Adipocyte (in vitro differentiated cells): Measurements from ENCODE around the gene TMEM229B.
A peak's percentile ranks its signal among the peaks of the same experiment; 100 is the strongest.

ENCODE experiments used
- DNase-seq: peaks from one replicate; pipeline ENCODE4 v3.0.0-alpha.2; 2015; ENCODE audit warnings: low read depth
- H3K27me3 ChIP-seq: replicated peaks from 2 replicates; pipeline ENCODE4 v1.7.0; 2013; ENCODE audit warnings: mild to moderate bottlenecking, low read length, moderate library complexity; ENCODE audit not compliant: control insufficient read depth, insufficient read depth
- H3K36me3 ChIP-seq: 2 replicates; pipeline ENCODE4 v1.7.0; 2013; ENCODE audit warnings: low read length, mild to moderate bottlenecking, moderate library complexity; ENCODE audit not compliant: control insufficient read depth, insufficient read depth, severe bottlenecking
- H3K4me1 ChIP-seq: 2 replicates; pipeline ENCODE4 v1.7.0; 2013; ENCODE audit warnings: mild to moderate bottlenecking, low read length, moderate library complexity; ENCODE audit not compliant: control insufficient read depth, insufficient read depth
- H3K4me3 ChIP-seq: 2 replicates; pipeline ENCODE4 v1.7.0; 2013; ENCODE audit warnings: mild to moderate bottlenecking, low read length, moderate library complexity
- H3K9ac ChIP-seq: 2 replicates; pipeline ENCODE4 v1.7.0; 2013; ENCODE audit warnings: mild to moderate bottlenecking, low read length, moderate library complexity
- H3K9me3 ChIP-seq: 2 replicates; pipeline ENCODE4 v1.7.0; 2013; ENCODE audit warnings: mild to moderate bottlenecking, low read length, moderate library complexity; ENCODE audit not compliant: control insufficient read depth

Gene TMEM229B

GRCh38 chr14:67526181-67526580, 37.7 kb upstream of the TMEM229B start:
- Histone ChIP-seq H3K27me3 (peaks cover 50% of the 10 kb centered on the region), H3K36me3 (no peaks in the 10 kb centered on the region), H3K9me3 (no peaks in the 10 kb centered on the region), H3K4me1 (peaks cover 8% of the 10 kb centered on the region), H3K9ac (no peak overlapping the region), H3K4me3 (no peak overlapping the region)
- DNase-seq, result no peak

- Histone ChIP-seq H3K36me3 (no peaks in the 10 kb centered on the region), H3K4me3 (no peak overlapping the region), H3K4me1 (peaks cover 13% of the 10 kb centered on the region), H3K9ac (no peak overlapping the region), H3K9me3 (no peaks in the 10 kb centered on the region), H3K27me3 (peaks cover 47% of the 10 kb centered on the region)
- no peak for DNase-seq
Measured at GRCh38 chr14:67525389-67525788, 36.9 kb upstream of the TMEM229B start.

DNA sequence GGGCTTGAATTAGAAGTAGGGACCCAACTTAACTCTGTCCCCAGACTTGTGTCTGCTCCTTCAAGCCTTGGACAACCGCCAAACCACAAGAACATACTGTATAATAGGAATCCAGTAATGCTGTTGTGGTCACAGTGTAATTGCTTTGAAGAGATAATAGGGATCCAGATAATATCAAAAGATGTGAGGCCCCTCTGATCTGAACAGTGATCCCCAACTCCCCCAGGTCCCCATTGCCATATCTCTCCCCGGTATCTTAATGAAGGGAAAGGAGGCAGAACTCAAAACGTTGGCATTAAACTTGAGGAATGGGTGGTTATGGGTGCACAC, 36.1 kb upstream of the TMEM229B start:
- Histone ChIP-seq H3K9ac (no peak overlapping the region), H3K4me1 (peaks cover 14% of the 10 kb centered on the region), H3K9me3 (no peaks in the 10 kb centered on the region), H3K4me3 (no peak overlapping the region), H3K27me3 (peaks cover 46% of the 10 kb centered on the region), H3K36me3 (no peaks in the 10 kb centered on the region)
- no peak for DNase-seq

DNA sequence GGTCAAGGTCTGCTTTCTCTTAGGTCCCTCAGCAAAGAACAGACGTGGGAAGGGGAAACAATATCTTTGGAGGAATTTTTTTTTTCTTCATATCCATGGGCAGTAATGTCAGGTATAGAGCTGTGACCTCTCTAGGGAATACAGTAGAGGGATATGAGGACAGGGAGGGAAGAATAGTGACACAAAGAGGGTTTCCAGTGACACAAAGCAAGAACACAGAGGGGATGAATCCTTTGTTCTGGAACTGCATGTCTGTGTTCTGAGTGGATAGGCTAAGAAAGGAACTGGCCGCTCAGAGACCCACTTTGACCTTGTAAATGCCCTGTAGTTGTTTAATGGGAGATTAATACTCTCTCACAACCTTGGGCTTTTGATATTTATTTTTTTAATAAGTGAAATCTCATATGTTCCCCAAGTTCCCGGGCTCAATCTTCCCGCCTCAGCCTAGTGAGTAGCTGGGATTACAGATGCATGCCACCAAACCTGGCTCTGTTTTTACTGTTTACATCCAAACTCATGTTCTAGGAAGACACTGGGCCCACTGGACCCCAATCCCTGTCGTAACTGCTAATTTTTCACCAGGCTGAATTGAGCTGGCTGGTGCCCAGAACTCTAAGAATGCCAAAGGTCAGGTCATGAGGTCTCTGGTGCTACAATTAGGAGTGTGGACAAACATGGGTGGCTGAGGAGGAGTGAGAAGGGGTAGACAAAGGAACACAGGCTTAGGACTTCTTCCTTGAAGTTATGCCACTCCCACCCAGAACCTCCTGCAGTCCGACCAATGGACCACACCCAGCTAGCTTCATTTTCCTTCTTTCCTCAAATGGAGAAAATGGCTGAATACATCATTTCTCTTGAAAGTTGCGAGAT, 35.5 kb upstream of the TMEM229B start:
- Histone ChIP-seq H3K4me1 (peaks cover 14% of the 10 kb centered on the region), H3K9ac (no peak overlapping the region), H3K27me3 (peaks cover 46% of the 10 kb centered on the region), H3K9me3 (no peaks in the 10 kb centered on the region), H3K36me3 (no peaks in the 10 kb centered on the region), H3K4me3 (no peak overlapping the region)
- DNase-seq, result no peak

DNA sequence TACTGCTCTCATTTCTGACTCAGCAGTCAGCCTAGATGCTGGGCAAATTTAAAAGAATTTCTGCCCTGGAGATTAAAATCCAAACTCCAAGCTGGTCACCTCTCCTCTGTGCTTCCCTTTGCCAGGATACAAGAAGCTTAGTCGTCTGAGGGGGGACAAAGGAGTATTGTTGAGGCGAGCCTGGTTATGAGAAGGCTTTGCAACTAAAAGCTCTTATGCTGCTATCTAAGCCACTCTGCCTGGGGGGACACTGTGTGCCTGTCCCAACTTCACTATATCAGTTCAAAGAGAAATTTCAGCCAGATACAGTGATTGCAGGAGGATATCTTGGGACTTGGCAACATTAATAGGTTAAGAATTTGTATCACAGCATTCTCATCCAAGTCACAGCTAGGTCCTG, 33.7 kb upstream of the TMEM229B start:
- Histone ChIP-seq H3K9me3 (no peaks in the 10 kb centered on the region), H3K9ac (no peak overlapping the region), H3K4me3 (no peak overlapping the region), H3K36me3 (no peaks in the 10 kb centered on the region), H3K4me1 (peaks cover 14% of the 10 kb centered on the region), H3K27me3 (peaks cover 60% of the 10 kb centered on the region)
- no peak for DNase-seq

DNA sequence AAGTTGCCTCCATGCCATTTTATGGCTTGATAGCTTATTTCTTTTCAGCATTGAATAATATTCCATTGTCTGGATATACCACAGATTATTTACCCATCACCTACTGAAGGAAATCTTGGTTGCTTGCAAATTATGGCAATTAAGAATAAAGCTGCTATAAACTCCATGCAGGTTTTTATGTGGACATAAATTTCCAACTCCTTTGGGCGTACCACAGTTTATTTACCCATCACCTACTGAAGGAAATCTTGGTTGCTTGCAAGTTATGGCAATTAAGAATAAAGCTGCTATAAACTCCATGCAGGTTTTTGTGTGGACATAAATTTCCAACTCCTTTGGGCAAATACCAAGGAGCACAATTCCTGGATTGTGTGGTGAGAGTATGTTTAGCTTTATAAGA, 32.0 kb upstream of the TMEM229B start:
- peaks cover 17% of the 10 kb centered on the region for H3K4me1 ChIP-seq
- peaks cover 57% of the 10 kb centered on the region for H3K27me3 ChIP-seq
- H3K9ac ChIP-seq, result no peak overlapping the region
- H3K36me3 ChIP-seq, result no peaks in the 10 kb centered on the region
- H3K4me3 ChIP-seq, result no peak overlapping the region
- H3K9me3 ChIP-seq, result no peaks in the 10 kb centered on the region
- no peak for DNase-seq

DNA sequence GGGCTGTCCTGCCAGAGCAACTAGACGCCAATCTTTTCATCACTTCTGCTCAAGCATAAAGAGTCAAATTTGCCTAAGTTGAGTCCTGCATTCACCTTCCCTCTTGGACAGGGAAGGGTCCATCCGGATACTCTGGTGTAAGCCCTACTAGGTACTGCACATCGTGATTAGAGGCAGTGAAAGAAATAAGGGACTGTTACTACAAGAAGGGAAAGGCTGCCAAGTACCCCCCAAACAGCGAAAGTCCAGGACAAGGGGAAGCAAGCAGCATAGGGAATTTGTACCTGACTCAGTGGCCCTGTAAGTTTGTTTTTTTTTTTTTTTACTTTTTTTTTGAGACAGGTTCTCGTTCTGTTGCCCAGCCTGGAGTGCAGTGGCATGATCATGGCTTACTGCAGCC, 30.9 kb upstream of the TMEM229B start:
- H3K4me3 ChIP-seq, result no peak overlapping the region
- H3K27me3 ChIP-seq, result peaks cover 47% of the 10 kb centered on the region
- H3K9me3 ChIP-seq, result no peaks in the 10 kb centered on the region
- no peaks in the 10 kb centered on the region for H3K36me3 ChIP-seq
- H3K9ac ChIP-seq, result no peak overlapping the region
- no peak for DNase-seq
- peaks cover 15% of the 10 kb centered on the region for H3K4me1 ChIP-seq

DNA sequence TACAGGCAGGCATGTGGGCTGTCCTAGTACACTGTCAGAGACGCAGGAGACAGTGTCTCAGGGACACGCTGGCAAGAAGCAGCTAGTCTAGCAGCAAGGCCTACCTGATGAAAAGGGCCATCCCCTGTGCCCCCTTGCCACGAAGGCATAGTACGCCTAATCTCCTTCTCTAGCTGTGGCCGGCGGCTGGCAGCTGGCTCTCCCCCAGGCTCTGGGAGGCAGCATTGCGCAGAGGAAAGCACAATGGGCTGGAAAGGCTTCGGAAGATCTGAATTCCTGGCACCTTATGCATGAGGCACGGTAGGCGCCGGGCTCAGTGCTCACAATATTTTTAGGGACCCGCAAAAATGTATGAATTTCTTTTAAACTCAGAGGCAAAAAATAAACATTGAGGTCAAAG, 28.6 kb upstream of the TMEM229B start:
- H3K9me3 ChIP-seq, result no peaks in the 10 kb centered on the region
- H3K4me1 ChIP-seq, result peaks cover 15% of the 10 kb centered on the region
- H3K4me3 ChIP-seq, result no peak overlapping the region
- H3K27me3 ChIP-seq, result peaks cover 32% of the 10 kb centered on the region
- peak; percentile 46 for DNase-seq
- H3K9ac ChIP-seq, result no peak overlapping the region
- no peaks in the 10 kb centered on the region for H3K36me3 ChIP-seq

DNA sequence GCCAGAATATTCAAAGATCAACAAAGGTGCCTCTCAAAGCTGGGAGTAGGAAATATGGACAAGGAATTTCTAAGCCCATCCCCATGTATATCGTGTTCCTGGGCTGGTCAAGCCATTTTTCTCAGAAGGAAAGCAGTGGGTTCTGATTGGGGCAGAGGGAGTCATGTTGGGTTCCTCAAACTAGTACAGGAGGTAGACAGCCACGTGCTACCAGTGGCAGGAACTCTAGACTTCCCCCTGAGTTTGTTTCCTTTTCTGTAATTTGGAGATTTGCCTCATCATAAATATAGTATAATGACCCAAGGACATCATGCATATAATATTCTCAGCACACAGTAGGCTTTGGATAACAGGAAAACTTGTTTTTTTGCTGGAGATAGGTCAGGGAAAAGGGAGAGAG, 28.2 kb upstream of the TMEM229B start:
- Histone ChIP-seq H3K9me3 (no peaks in the 10 kb centered on the region), H3K4me1 (peaks cover 15% of the 10 kb centered on the region), H3K36me3 (no peaks in the 10 kb centered on the region), H3K4me3 (no peak overlapping the region), H3K27me3 (peaks cover 29% of the 10 kb centered on the region), H3K9ac (no peak overlapping the region)
- no peak for DNase-seq

- Histone ChIP-seq H3K27me3 (peaks cover 29% of the 10 kb centered on the region), H3K9ac (peak overlapping the region; percentile 63), H3K4me1 (peaks cover 18% of the 10 kb centered on the region), H3K4me3 (peak overlapping the region; percentile 80), H3K36me3 (no peaks in the 10 kb centered on the region), H3K9me3 (no peaks in the 10 kb centered on the region)
- no peak for DNase-seq
Measured at GRCh38 chr14:67515386-67516079, 27.0 kb upstream of the TMEM229B start.

- Histone ChIP-seq H3K4me3 (peak overlapping the region; percentile 80), H3K9me3 (no peaks in the 10 kb centered on the region), H3K36me3 (no peaks in the 10 kb centered on the region), H3K9ac (peak overlapping the region; percentile 63), H3K27me3 (peaks cover 29% of the 10 kb centered on the region), H3K4me1 (peaks cover 21% of the 10 kb centered on the region)
- peak; percentile 73 for DNase-seq
Measured at GRCh38 chr14:67514650-67515385, 26.3 kb upstream of the TMEM229B start.
